ENCODE data around the gene KLHDC2. TPM values are rescaled to one million over a fixed set of nuclear protein-coding genes. Genes with fewer than 3 reads are reported as not detected.
"Not testable (repeated sequence)": the region's sequence is repeated elsewhere in the genome, so short reads cannot be mapped to it uniquely, and the experiment has no call there.

KLHDC2 gene
- total RNA-seq, 1 donor = 83.2 TPM

DNA sequence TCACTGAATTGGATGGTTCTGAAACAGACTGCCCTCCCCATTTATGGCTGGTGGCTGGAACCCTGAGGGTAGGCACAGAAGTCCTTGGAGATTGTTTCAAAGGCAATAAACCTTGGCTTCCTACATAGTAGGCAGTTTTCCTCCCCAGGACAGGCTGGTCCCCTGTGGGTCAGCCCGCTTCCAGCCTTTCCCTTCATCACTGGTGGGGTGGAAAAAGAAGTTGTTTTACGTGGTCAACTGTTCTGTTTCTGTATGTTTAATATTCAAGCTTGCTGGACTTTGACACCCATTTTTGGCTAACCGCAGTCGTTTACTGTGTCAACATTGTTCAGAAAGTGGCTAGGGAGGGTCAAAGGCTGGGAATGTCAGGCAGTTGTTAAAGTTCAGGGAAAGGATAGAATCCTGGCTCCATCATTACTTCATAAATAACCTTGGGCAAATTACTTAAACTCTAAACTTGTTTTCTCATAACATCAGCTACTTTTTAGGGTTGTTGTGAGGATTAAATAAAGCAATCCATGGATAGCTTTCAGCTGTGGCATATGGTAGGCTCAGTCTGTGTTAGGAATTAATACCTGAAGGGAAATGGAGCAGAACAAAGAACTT lies 2.4 kb downstream of the KLHDC2 start:
- H3K27ac ChIP-seq (ENCODE audit: low read depth, low read length) = peak overlapping the region; percentile 13
- H3K36me3 ChIP-seq (ENCODE audit: insufficient read depth, low read length) = peaks cover 22% of the 10 kb centered on the region
- no peaks in the 10 kb centered on the region for H3K27me3 ChIP-seq (ENCODE audit: insufficient read depth, low read length)
- DNase-seq (ENCODE audit: insufficient read length, low spot score, missing footprints) = peak; percentile 78
- no peak overlapping the region for H2AFZ ChIP-seq (ENCODE audit: low read length)
- peaks cover 32% of the 10 kb centered on the region for H4K20me1 ChIP-seq (ENCODE audit: insufficient read depth, low read length)
- no peaks in the 10 kb centered on the region for H3K9me3 ChIP-seq (ENCODE audit: low read depth, low read length)
- peak overlapping the region; percentile 99 for H3K4me2 ChIP-seq (ENCODE audit: insufficient read depth, low read length)
- TF ChIP-seq, protein P1, sequence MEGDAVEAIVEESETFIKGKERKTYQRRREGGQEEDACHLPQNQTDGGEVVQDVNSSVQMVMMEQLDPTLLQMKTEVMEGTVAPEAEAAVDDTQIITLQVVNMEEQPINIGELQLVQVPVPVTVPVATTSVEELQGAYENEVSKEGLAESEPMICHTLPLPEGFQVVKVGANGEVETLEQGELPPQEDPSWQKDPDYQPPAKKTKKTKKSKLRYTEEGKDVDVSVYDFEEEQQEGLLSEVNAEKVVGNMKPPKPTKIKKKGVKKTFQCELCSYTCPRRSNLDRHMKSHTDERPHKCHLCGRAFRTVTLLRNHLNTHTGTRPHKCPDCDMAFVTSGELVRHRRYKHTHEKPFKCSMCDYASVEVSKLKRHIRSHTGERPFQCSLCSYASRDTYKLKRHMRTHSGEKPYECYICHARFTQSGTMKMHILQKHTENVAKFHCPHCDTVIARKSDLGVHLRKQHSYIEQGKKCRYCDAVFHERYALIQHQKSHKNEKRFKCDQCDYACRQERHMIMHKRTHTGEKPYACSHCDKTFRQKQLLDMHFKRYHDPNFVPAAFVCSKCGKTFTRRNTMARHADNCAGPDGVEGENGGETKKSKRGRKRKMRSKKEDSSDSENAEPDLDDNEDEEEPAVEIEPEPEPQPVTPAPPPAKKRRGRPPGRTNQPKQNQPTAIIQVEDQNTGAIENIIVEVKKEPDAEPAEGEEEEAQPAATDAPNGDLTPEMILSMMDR (IDR thresholded peaks at IDR 0.05; ENCODE audit: extremely low read depth, low read depth, low read length) = no peak
- peaks cover 32% of the 10 kb centered on the region for H3K79me2 ChIP-seq (ENCODE audit: insufficient read depth, low read length)
- H3K4me1 ChIP-seq (ENCODE audit: insufficient read depth, low read length) = peaks cover 25% of the 10 kb centered on the region
- H3K4me3 ChIP-seq (ENCODE audit: insufficient read depth, low read length) = peak overlapping the region; percentile 99

DNA sequence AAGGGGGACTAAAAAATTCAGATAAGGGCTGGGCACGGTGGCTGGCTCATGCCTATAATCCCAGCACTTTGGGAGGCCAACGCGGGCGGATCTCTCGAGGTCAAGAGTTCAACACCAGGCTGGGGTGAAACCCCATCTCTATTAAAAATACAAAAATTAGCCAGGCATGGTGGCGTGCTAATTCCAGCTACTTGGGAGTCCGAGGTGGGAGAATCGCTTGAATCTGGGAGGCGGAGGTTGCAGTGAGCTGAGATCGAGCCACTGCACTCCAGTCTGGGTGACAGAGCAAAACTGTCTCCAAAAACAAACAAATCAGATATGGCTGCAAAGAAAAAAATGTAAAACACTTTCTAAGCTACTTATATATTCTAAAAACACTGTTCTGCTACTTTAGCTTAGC lies 3.7 kb downstream of the KLHDC2 start:
- H2AFZ ChIP-seq (ENCODE audit: low read length); H3K4me2 ChIP-seq (ENCODE audit: insufficient read depth, low read length); H3K27me3 ChIP-seq (ENCODE audit: insufficient read depth, low read length); H3K9me3 ChIP-seq (ENCODE audit: low read depth, low read length); DNase-seq (ENCODE audit: insufficient read length, low spot score, missing footprints); H3K27ac ChIP-seq (ENCODE audit: low read depth, low read length); H3K4me3 ChIP-seq (ENCODE audit: insufficient read depth, low read length): not testable (repeated sequence)
- H4K20me1 ChIP-seq (ENCODE audit: insufficient read depth, low read length) = peaks cover 32% of the 10 kb centered on the region
- H3K36me3 ChIP-seq (ENCODE audit: insufficient read depth, low read length) = peaks cover 32% of the 10 kb centered on the region
- H3K79me2 ChIP-seq (ENCODE audit: insufficient read depth, low read length) = peaks cover 32% of the 10 kb centered on the region
- peaks cover 25% of the 10 kb centered on the region for H3K4me1 ChIP-seq (ENCODE audit: insufficient read depth, low read length)

DNA sequence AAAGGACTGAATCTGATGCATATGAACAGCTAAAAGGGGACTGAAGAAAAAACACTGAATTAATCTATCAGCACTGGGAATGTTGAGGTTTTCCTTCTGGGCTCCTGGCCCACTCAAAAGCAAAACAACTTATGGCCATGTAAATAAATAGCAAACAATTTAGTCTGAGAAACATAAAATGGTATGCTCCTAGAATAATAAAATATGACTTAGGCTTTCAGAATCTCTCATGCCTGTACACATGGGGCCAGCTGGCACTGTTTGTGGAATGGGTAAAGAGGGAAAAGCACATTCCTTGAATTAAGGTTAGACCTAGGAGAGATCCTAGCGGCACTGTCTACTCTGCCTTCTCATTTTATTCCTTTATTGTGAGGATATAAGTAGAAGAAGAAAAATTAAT lies 6.2 kb downstream of the KLHDC2 start:
- Histone ChIP-seq H3K4me1 (ENCODE audit: insufficient read depth, low read length) (peaks cover 18% of the 10 kb centered on the region), H2AFZ (ENCODE audit: low read length) (no peak overlapping the region), H3K27me3 (ENCODE audit: insufficient read depth, low read length) (no peaks in the 10 kb centered on the region), H3K36me3 (ENCODE audit: insufficient read depth, low read length) (peaks cover 48% of the 10 kb centered on the region), H4K20me1 (ENCODE audit: insufficient read depth, low read length) (peaks cover 27% of the 10 kb centered on the region), H3K9me3 (ENCODE audit: low read depth, low read length) (no peaks in the 10 kb centered on the region), H3K79me2 (ENCODE audit: insufficient read depth, low read length) (peaks cover 22% of the 10 kb centered on the region), H3K4me2 (ENCODE audit: insufficient read depth, low read length) (no peak overlapping the region), H3K27ac (ENCODE audit: low read depth, low read length) (no peak overlapping the region), H3K4me3 (ENCODE audit: insufficient read depth, low read length) (no peak overlapping the region)
- TF ChIP-seq, protein P1 (IDR thresholded peaks at IDR 0.05; ENCODE audit: extremely low read depth, low read depth, low read length) = no peak
- peak; percentile 37 for DNase-seq (ENCODE audit: insufficient read length, low spot score, missing footprints)

DNA sequence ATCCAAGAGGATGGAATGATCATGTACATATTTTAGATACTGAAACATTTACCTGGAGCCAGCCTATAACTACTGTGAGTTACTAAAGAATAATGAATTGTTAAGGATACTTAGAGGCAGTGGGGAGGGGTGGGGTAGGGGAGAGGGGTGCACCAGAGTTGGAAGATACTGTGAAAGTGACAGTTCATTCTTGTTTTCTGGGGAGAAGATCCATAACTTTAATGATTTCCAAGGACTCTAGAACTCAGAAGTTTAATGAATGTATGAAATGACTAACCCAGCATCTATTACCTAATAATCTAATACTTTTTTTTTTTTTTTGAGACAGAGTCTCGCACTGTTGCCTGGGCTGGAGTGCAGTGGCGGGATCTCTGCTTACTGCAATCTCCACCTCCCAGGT lies 10.5 kb downstream of the KLHDC2 start:
- Histone ChIP-seq H2AFZ (ENCODE audit: low read length) (no peak overlapping the region), H3K27ac (ENCODE audit: low read depth, low read length) (no peak overlapping the region), H3K9me3 (ENCODE audit: low read depth, low read length) (no peaks in the 10 kb centered on the region), H3K36me3 (ENCODE audit: insufficient read depth, low read length) (peaks cover 71% of the 10 kb centered on the region), H3K4me1 (ENCODE audit: insufficient read depth, low read length) (no peaks in the 10 kb centered on the region), H3K79me2 (ENCODE audit: insufficient read depth, low read length) (no peaks in the 10 kb centered on the region), H3K4me3 (ENCODE audit: insufficient read depth, low read length) (no peak overlapping the region), H3K4me2 (ENCODE audit: insufficient read depth, low read length) (no peak overlapping the region), H3K27me3 (ENCODE audit: insufficient read depth, low read length) (no peaks in the 10 kb centered on the region), H4K20me1 (ENCODE audit: insufficient read depth, low read length) (no peaks in the 10 kb centered on the region)
- TF ChIP-seq, protein P1 (IDR thresholded peaks at IDR 0.05; ENCODE audit: extremely low read depth, low read depth, low read length) = no peak
- no peak for DNase-seq (ENCODE audit: insufficient read length, low spot score, missing footprints)

DNA sequence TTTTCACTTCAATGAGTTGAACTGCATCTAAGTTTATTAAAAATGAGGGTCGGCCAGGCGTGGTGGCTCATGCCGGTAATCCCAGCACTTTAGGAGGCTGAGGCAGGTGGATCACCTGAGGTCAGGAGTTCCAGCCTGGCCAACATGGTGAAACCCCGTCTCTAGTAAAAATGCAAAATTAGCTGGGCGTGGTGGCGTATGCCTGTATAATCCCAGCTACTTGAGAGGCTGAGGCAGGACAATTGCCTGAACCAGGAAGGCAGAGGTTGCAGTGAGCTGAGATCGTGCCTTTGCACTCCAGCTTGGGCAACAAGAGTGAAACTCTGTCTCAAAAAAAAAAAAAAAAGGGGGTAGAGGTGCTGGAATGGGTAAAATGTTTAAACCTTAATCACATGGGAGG lies 13.1 kb downstream of the KLHDC2 start:
- not testable (repeated sequence) for DNase-seq (ENCODE audit: insufficient read length, low spot score, missing footprints); H3K79me2 ChIP-seq (ENCODE audit: insufficient read depth, low read length); H3K4me2 ChIP-seq (ENCODE audit: insufficient read depth, low read length); H3K9me3 ChIP-seq (ENCODE audit: low read depth, low read length); H3K4me1 ChIP-seq (ENCODE audit: insufficient read depth, low read length); H3K4me3 ChIP-seq (ENCODE audit: insufficient read depth, low read length); H3K27me3 ChIP-seq (ENCODE audit: insufficient read depth, low read length); H4K20me1 ChIP-seq (ENCODE audit: insufficient read depth, low read length); H3K27ac ChIP-seq (ENCODE audit: low read depth, low read length); H2AFZ ChIP-seq (ENCODE audit: low read length)
- peaks cover 83% of the 10 kb centered on the region for H3K36me3 ChIP-seq (ENCODE audit: insufficient read depth, low read length)
